Gastrocnemius medialis (tissue), 4 donors: ENCODE results near the gene CST7. TPM values are rescaled to one million over a fixed set of nuclear protein-coding genes. Genes with fewer than 3 reads are reported as not detected.

Experiments
- ATAC-seq, 2 donors: fragments of 150-250 bp; one replicate each; pipeline ENCODE4 v1.9.1; 2016
- DNase-seq, 2 donors: peaks; one replicate each; pipeline ENCODE4 v3.0.0-alpha.2; 2019
- H3K27ac ChIP-seq, 4 donors: fragments of 200-600 bp; sonication (generic); 1 replicate in 1 of 4; 2 replicates in 3 of 4; pipeline ENCODE4 v1.5.1; 2016 to 2018; ENCODE audit warnings: mild to moderate bottlenecking in 2 of 4, moderate library complexity in 1 of 4
- H3K27me3 ChIP-seq, 3 donors: fragments of 200-600 bp; sonication (generic) in 2 of 3; 1 replicate in 1 of 3; 2 replicates in 2 of 3; pipeline versions ENCODE4 v1.5.1 to v1.6.0; 2016 to 2019; ENCODE audit warnings: mild to moderate bottlenecking in 1 of 3, moderate library complexity in 1 of 3
- H3K36me3 ChIP-seq, 2 donors: fragments of 200-600 bp; sonication (generic) in 1 of 2; one replicate each; pipeline ENCODE4 v1.5.1; 2017 to 2018
- H3K4me1 ChIP-seq, 2 donors: fragments of 200-600 bp; sonication (generic) in 1 of 2; one replicate each; pipeline ENCODE4 v1.5.1; 2016 to 2017; ENCODE audit warnings: mild to moderate bottlenecking in 2 of 2
- H3K4me3 ChIP-seq, 4 donors: fragments of 200-600 bp; sonication (generic) in 3 of 4; 1 replicate in 1 of 4; 2 replicates in 3 of 4; pipeline ENCODE4 v1.5.1; 2016 to 2019; ENCODE audit warnings: mild to moderate bottlenecking in 2 of 4
- H3K9me3 ChIP-seq, 3 donors: fragments of 200-600 bp; sonication (generic) in 2 of 3; 1 replicate in 1 of 3; 2 replicates in 2 of 3; pipeline ENCODE4 v1.5.1; 2016 to 2019
- POLR2A ChIP-seq, 2 donors: fragments of 450-650 bp; IDR thresholded peaks; one replicate each; pipeline ENCODE4 v1.6.1; 2017; ENCODE audit warnings: antibody characterized with exemption in 2 of 2, mild to moderate bottlenecking in 2 of 2, moderate library complexity in 2 of 2
- in situ Hi-C, 4 donors: fragments of 200-750 bp; cut with MboI; loops; one replicate each; pipeline versions ENCODE4 v1.15.0 to v1.8.0; 2017; ENCODE audit warnings: low sequenced_read_pairs in 4 of 4
- intact Hi-C: fragments of 100-400 bp; cut with DNase I; formaldehyde crosslinking; loops from one replicate; pipeline ENCODE4 v1.15.1; 2023; ENCODE audit warnings: low total_unique reads
- total RNA-seq, 4 donors: library from RNA; depleted of rRNA; stranded (reverse); fragments of >200 nt; gene quantifications; one replicate each; pipeline versions ENCODE4 v1.1.0 to v1.2.3, GENCODE V29; 2016
- TF ChIP-seq, protein P1 (sequence below), 5 experiments: fragments of 450-650 bp in 3 of 5; fragments of 200-600 bp in 2 of 5; sonication (generic) in 2 of 5; IDR thresholded peaks in 4 of 5; conservative IDR thresholded peaks in 1 of 5; 1 replicate in 4 of 5; 2 replicates in 1 of 5; pipeline ENCODE4 v1.5.1; 2016 to 2019; ENCODE audit warnings: antibody characterized with exemption in 5 of 5, mild to moderate bottlenecking in 3 of 5, moderate library complexity in 3 of 5

Gene CST7
- total RNA-seq, 4 donors from 2014 or later = 0.91 to 1.9 (median 1.0) TPM; not detected in 1

DNA sequence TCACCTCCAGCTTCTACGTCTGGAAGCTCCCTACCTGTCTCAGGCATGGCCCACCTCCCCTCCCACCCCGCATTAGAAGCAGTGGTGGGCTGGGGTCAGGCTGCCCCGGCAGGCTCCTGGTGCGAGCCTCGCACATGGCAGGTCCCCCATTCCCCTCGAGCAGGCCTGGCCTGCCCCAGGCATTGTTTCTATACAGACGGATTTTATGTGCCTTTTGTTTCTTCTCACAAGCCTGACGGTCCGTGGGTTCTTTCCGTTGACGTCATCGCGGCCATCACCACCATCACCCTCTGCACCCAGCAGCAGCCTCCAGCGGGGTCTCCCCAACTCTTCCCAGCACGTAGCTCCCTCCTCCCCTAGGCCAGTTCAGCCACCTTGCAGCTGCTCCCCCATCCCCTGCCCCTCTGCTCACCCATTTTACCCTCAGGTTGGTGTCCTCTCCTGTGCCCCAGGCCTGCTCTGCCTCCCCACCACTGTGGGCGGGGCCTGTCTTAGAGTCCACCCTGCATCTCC, 4.6 kb downstream of the CST7 start:
- Histone ChIP-seq H3K4me3 (no peak overlapping the region), H3K4me1 (no peaks in the 10 kb centered on the region), H3K27ac (no peak overlapping the region), H3K9me3 (no peaks in the 10 kb centered on the region), H3K36me3 (peaks cover 0 to 15% of the 10 kb centered on the region in 2 donors), H3K27me3 (no peaks in the 10 kb centered on the region)
- in situ Hi-C loops (no loop called here), intact Hi-C loops (no loop called here)
- no peak for DNase-seq
- ATAC-seq = no peak
- TF ChIP-seq, protein P1, sequence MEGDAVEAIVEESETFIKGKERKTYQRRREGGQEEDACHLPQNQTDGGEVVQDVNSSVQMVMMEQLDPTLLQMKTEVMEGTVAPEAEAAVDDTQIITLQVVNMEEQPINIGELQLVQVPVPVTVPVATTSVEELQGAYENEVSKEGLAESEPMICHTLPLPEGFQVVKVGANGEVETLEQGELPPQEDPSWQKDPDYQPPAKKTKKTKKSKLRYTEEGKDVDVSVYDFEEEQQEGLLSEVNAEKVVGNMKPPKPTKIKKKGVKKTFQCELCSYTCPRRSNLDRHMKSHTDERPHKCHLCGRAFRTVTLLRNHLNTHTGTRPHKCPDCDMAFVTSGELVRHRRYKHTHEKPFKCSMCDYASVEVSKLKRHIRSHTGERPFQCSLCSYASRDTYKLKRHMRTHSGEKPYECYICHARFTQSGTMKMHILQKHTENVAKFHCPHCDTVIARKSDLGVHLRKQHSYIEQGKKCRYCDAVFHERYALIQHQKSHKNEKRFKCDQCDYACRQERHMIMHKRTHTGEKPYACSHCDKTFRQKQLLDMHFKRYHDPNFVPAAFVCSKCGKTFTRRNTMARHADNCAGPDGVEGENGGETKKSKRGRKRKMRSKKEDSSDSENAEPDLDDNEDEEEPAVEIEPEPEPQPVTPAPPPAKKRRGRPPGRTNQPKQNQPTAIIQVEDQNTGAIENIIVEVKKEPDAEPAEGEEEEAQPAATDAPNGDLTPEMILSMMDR (IDR thresholded peaks at IDR 0.05 in 4 of 5, conservative IDR thresholded peaks at IDR 0.05 in 1 of 5) = no peak
- no peak for TF ChIP-seq POLR2A (IDR thresholded peaks at IDR 0.05)

DNA sequence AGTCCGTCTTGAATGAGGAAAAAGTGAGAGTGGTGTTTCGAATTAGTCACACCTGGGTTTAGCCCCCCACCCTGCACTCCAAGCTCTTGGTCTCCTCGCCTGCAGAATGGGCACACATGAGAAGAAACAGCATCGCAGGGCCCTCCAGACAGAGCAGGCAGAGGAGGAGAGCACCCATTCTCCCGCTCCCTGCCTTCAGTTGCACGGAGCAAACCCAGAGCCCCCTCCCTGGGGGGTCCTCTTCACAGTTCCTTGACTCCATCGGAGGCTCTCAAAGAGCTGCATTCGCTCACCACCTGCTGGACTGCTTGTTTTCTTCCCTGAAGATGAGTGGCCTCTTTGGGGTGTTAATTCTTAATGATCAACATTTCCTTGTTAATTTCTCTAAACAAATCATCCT, 5.1 kb downstream of the CST7 start:
- no peak for DNase-seq
- H3K4me1 ChIP-seq = no peaks in the 10 kb centered on the region
- H3K9me3 ChIP-seq = no peaks in the 10 kb centered on the region
- H3K27ac ChIP-seq = no peak overlapping the region
- peaks cover 0 to 16% of the 10 kb centered on the region in 2 donors for H3K36me3 ChIP-seq
- TF ChIP-seq, protein P1 (IDR thresholded peaks at IDR 0.05 in 4 of 5, conservative IDR thresholded peaks at IDR 0.05 in 1 of 5) = no peak
- TF ChIP-seq POLR2A (IDR thresholded peaks at IDR 0.05) = no peak
- no peak overlapping the region for H3K4me3 ChIP-seq
- H3K27me3 ChIP-seq = no peaks in the 10 kb centered on the region
- ATAC-seq = no peak
- intact Hi-C loops (no loop called here), in situ Hi-C loops (no loop called here)

DNA sequence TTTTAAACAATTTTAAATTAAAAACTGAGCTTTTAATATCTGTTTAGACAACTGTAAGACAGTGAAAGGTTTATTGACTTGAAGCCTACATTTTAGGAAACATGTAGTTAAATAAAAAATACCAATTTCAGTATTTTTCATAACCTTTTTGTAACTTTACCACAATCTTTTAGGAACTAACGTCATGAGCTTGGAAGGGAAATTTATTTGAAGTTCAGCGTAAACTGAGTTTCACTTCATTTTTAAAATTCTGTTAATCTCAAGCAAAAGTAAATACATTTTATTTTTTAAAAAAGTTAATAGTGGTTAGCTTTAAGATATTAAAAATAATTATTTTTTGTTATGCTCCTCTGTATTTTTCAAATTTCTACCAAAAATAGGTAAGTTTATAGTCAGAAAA, 5.5 kb downstream of the CST7 start:
- H3K27ac ChIP-seq = no peak overlapping the region
- no peak for ATAC-seq
- no peaks in the 10 kb centered on the region for H3K27me3 ChIP-seq
- H3K4me3 ChIP-seq = no peak overlapping the region
- in situ Hi-C loops (no loop called here), intact Hi-C loops (no loop called here)
- no peak for DNase-seq
- TF ChIP-seq POLR2A (IDR thresholded peaks at IDR 0.05) = no peak
- TF ChIP-seq, protein P1 (IDR thresholded peaks at IDR 0.05 in 4 of 5, conservative IDR thresholded peaks at IDR 0.05 in 1 of 5) = no peak
- peaks cover 0 to 16% of the 10 kb centered on the region in 2 donors for H3K36me3 ChIP-seq
- H3K9me3 ChIP-seq = no peaks in the 10 kb centered on the region
- no peaks in the 10 kb centered on the region for H3K4me1 ChIP-seq

GRCh38 chr20:24955045-24955444, 6.0 kb downstream of the CST7 start:
- no peak for ATAC-seq
- in situ Hi-C loops (no loop called here), intact Hi-C loops (no loop called here)
- no peaks in the 10 kb centered on the region for H3K27me3 ChIP-seq
- H3K4me1 ChIP-seq = no peaks in the 10 kb centered on the region
- H3K9me3 ChIP-seq = no peaks in the 10 kb centered on the region
- TF ChIP-seq POLR2A (IDR thresholded peaks at IDR 0.05) = no peak
- TF ChIP-seq, protein P1 (IDR thresholded peaks at IDR 0.05 in 4 of 5, conservative IDR thresholded peaks at IDR 0.05 in 1 of 5) = no peak
- no peak for DNase-seq
- H3K36me3 ChIP-seq = peaks cover 0 to 16% of the 10 kb centered on the region in 2 donors
- no peak overlapping the region for H3K27ac ChIP-seq
- no peak overlapping the region for H3K4me3 ChIP-seq
